B cell (primary cell): Measurements from ENCODE around the gene PKP2. TPM values are rescaled to one million over a fixed set of nuclear protein-coding genes. Genes with fewer than 3 reads are reported as not detected.

Experiments
- ATAC-seq: fragments of 200-7000 bp; cut with Tn5 transposase; one replicate; pipeline ENCODE4 v1.10.0; 2021; ENCODE audit warnings: low read depth, mild to moderate bottlenecking, moderate number of reproducible peaks, moderate library complexity
- CTCF ChIA-PET: fragments of 350-600 bp; sonication (Branson Sonifier 250); formaldehyde crosslinking; loops from one replicate; lab custom pipeline; 2021; ENCODE audit warnings: antibody characterized with exemption, inconsistent platforms; lab: Charles Lee
- POLR2A ChIA-PET: fragments of 350-600 bp; sonication (Branson Sonifier 250); formaldehyde crosslinking; loops from one replicate; lab custom pipeline; 2021; ENCODE audit warnings: antibody characterized with exemption; lab: Charles Lee
- DNase-seq: peaks from one replicate; pipeline ENCODE4 v3.0.0; 2013
- H2AFZ ChIP-seq: 2 replicates; pipeline ENCODE4 v1.6.1; 2012; ENCODE audit warnings: mild to moderate bottlenecking, low read depth, low read length; ENCODE audit not compliant: insufficient read depth, poor library complexity, severe bottlenecking
- H3K27ac ChIP-seq, 2 donors: 1 replicate in 1 of 2; 2 replicates in 1 of 2; pipeline ENCODE4 v1.5.1; 2012 to 2013; ENCODE audit warnings: low read length in 2 of 2, mild to moderate bottlenecking in 2 of 2, moderate library complexity in 1 of 2
- H3K27me3 ChIP-seq, 4 experiments: fragments of 200-600 bp in 1 of 4; sonication (generic) in 1 of 4; replicated peaks in 1 of 4; 1 replicate in 2 of 4; 2 replicates in 2 of 4; pipeline versions ENCODE4 v1.6.1 to v1.7.0; 2013 to 2016; ENCODE audit warnings: low read length in 3 of 4, mild to moderate bottlenecking in 2 of 4, mixed read lengths in 1 of 4, moderate library complexity in 1 of 4; ENCODE audit not compliant: insufficient read depth in 4 of 4, control insufficient read depth in 3 of 4; ENCODE audit errors: control extremely low read depth in 1 of 4
- H3K36me3 ChIP-seq, 2 experiments: replicated peaks in 1 of 2; 1 replicate in 1 of 2; 2 replicates in 1 of 2; pipeline versions ENCODE4 v1.6.1 to v1.7.1; 2013; ENCODE audit warnings: low read length in 1 of 2; ENCODE audit not compliant: insufficient read depth in 2 of 2, control insufficient read depth in 1 of 2; ENCODE audit errors: control extremely low read depth in 1 of 2, extremely low read depth in 1 of 2
- H3K4me1 ChIP-seq, 2 donors: fragments of 200-600 bp in 1 of 2; sonication (generic) in 1 of 2; 1 replicate in 1 of 2; 2 replicates in 1 of 2; pipeline versions ENCODE4 v1.5.1 to v1.6.1; 2013 to 2017; ENCODE audit warnings: low read length in 2 of 2; ENCODE audit not compliant: control insufficient read depth in 2 of 2, insufficient read depth in 2 of 2
- H3K4me2 ChIP-seq: replicated peaks from 2 replicates; pipeline ENCODE3; 2012; ENCODE audit warnings: mild to moderate bottlenecking, low read depth, low read length; ENCODE audit not compliant: poor library complexity, severe bottlenecking
- H3K4me3 ChIP-seq, 5 experiments: fragments of 200-600 bp in 1 of 5; sonication (generic) in 1 of 5; 1 replicate in 3 of 5; 2 replicates in 2 of 5; pipeline versions ENCODE4 v1.5.1 to v1.7.0; 2011 to 2016; ENCODE audit warnings: low read length in 4 of 5, mild to moderate bottlenecking in 4 of 5, low read depth in 2 of 5, control low read depth in 1 of 5, moderate library complexity in 1 of 5; ENCODE audit not compliant: insufficient read depth in 1 of 5; ENCODE audit errors: control extremely low read depth in 1 of 5, extremely low read depth in 1 of 5
- H3K79me2 ChIP-seq: fragments of 200-600 bp; sonication (generic); one replicate; pipeline ENCODE4 v1.6.0; 2016; ENCODE audit warnings: low read length; ENCODE audit not compliant: control insufficient read depth, insufficient read depth
- H3K9ac ChIP-seq: fragments of 200-600 bp; sonication (generic); 2 replicates; pipeline ENCODE4 v1.6.1; 2017; ENCODE audit warnings: mild to moderate bottlenecking, low read length, moderate library complexity
- H3K9me3 ChIP-seq, 3 donors: one replicate each; pipeline versions ENCODE4 v1.6.1 to v1.7.1; 2013; ENCODE audit warnings: low read length in 2 of 3; ENCODE audit not compliant: control insufficient read depth in 2 of 3, insufficient read depth in 1 of 3; ENCODE audit errors: control extremely low read depth in 1 of 3
- H4K20me1 ChIP-seq: 2 replicates; pipeline ENCODE4 v1.6.0; 2012; ENCODE audit warnings: mild to moderate bottlenecking, low read length; ENCODE audit not compliant: insufficient read depth, control insufficient read depth, poor library complexity, severe bottlenecking
- H3K27ac Mint-ChIP-seq: one replicate; pipeline ENCODE4 v1.8.0; 2021; ENCODE audit warnings: mixed read lengths
- H3K27me3 Mint-ChIP-seq: one replicate; pipeline ENCODE4 v1.8.0; 2021; ENCODE audit warnings: mixed read lengths
- H3K4me1 Mint-ChIP-seq: one replicate; pipeline ENCODE4 v1.8.0; 2021; ENCODE audit warnings: mixed read lengths
- H3K4me3 Mint-ChIP-seq: one replicate; pipeline ENCODE4 v1.8.0; 2021; ENCODE audit warnings: mixed read lengths
- H3K9me3 Mint-ChIP-seq: one replicate; pipeline ENCODE4 v1.8.0; 2022; ENCODE audit warnings: mixed read lengths; ENCODE audit not compliant: insufficient read depth
- CTCF ChIP-seq: fragments of 200-600 bp; IDR thresholded peaks from one replicate; pipeline ENCODE4 v1.8.0; 2022; ENCODE audit warnings: antibody characterized with exemption, mild to moderate bottlenecking
- EZH2 ChIP-seq: IDR thresholded peaks from 2 replicates; pipeline ENCODE4 v1.6.1; 2012; ENCODE audit warnings: borderline replicate concordance, low read depth, mild to moderate bottlenecking, moderate library complexity, low read length; ENCODE audit not compliant: insufficient read depth, poor library complexity, severe bottlenecking
- WGBS: methylation state at CpG from one replicate; pipeline ENCODE4 v1.1.5; 2013; ENCODE audit warnings: missing lambda C conversion rate; ENCODE audit not compliant: insufficient coverage; 5-methylcytosine and 5-hydroxymethylcytosine counted together
- intact Hi-C: fragments of 100-400 bp; cut with micrococcal nuclease; formaldehyde crosslinking; loops from one replicate; pipeline ENCODE4 v1.10.0; 2022
- polyA plus RNA-seq: library from polyadenylated mRNA; depleted of rRNA; stranded (reverse); fragments of >200 nt; gene quantifications from 2 replicates; pipeline ENCODE4 v1.2.3, GENCODE V29; 2012
- total RNA-seq, 2 donors: library from RNA; stranded (reverse); fragments of 120-200 nt in 1 of 2; gene quantifications; 1 replicate in 1 of 2; 2 replicates in 1 of 2; pipeline versions ENCODE4 v1.2.3 to v1.2.4, GENCODE V29; 2013 to 2022

The PKP2 gene
- total and polyA plus RNA-seq, 2 donors (not counting 1 experiment from before 2014, with no cell fraction given), result not detected

GRCh38 chr12:32939801-32940200, 43.2 kb upstream of the PKP2 start:
- POLR2A ChIA-PET, result no interaction called here
- Histone ChIP-seq H3K27ac (no peak overlapping the region), H3K79me2 (no peaks in the 10 kb centered on the region), H3K36me3 (no peaks in the 10 kb centered on the region), H3K9ac (no peak overlapping the region), H3K9me3 (no peaks in the 10 kb centered on the region), H2AFZ (no peak overlapping the region), H3K27me3 (no peaks in the 10 kb centered on the region), H4K20me1 (no peaks in the 10 kb centered on the region), H3K4me2 (no peak overlapping the region), H3K4me3 (no peak overlapping the region), H3K4me1 (no peaks in the 10 kb centered on the region)
- H3K4me3 Mint-ChIP-seq, result no peak overlapping the region
- no peaks in the 10 kb centered on the region for H3K9me3 Mint-ChIP-seq
- no peaks in the 10 kb centered on the region for H3K27me3 Mint-ChIP-seq
- H3K4me1 Mint-ChIP-seq, result no peaks in the 10 kb centered on the region
- CTCF ChIA-PET, result no interaction called here
- ATAC-seq (no peak), DNase-seq (no peak)
- 64% methylated on average over 2 of the region's 3 CpGs for WGBS
- H3K27ac Mint-ChIP-seq, result no peak overlapping the region
- intact Hi-C loops, result no loop called here
- TF ChIP-seq CTCF (no peak), EZH2 (no peak)

DNA sequence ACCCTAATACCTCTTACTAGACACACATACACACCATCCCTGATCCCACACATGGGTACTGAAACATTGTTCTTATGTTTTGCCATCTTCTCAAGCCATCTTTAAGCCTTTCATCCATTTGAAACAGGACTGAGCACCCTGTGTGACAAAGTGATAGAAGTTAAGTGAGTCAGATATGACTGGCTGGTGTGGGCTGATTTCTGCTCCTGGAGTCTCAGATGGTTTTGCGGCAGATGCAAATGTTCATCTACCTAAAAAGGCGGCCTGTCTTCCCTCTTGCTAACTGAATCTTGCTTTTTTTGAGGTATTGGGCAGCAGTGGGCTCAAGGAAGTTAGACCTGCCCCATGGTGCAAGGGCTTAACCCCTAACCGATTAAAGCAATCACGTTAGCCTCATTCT, 30.4 kb upstream of the PKP2 start:
- H3K4me1 ChIP-seq, result no peaks in the 10 kb centered on the region
- no peaks in the 10 kb centered on the region for H3K36me3 ChIP-seq
- Mint-ChIP-seq H3K4me3 (no peak overlapping the region), H3K4me1 (no peaks in the 10 kb centered on the region), H3K27me3 (peaks cover 8% of the 10 kb centered on the region), H3K9me3 (no peaks in the 10 kb centered on the region), H3K27ac (no peak overlapping the region)
- H4K20me1 ChIP-seq, result no peaks in the 10 kb centered on the region
- no peak overlapping the region for H3K27ac ChIP-seq
- H3K9me3 ChIP-seq, result no peaks in the 10 kb centered on the region
- WGBS, result 96% methylated on average over 4 of the region's 4 CpGs
- ATAC-seq (no peak), DNase-seq (no peak)
- no peak overlapping the region for H3K9ac ChIP-seq
- H3K4me3 ChIP-seq, result no peak overlapping the region
- ChIA-PET CTCF (no interaction called here), POLR2A (no interaction called here)
- no peak overlapping the region for H2AFZ ChIP-seq
- no peaks in the 10 kb centered on the region for H3K27me3 ChIP-seq
- no peak overlapping the region for H3K4me2 ChIP-seq
- no peak for TF ChIP-seq EZH2
- TF ChIP-seq CTCF, result no peak
- H3K79me2 ChIP-seq, result no peaks in the 10 kb centered on the region
- intact Hi-C loops, result no loop called here
